Mucosa of rectum (tissue), 2 donors: ENCODE data around the gene LRIG1.

Source experiments
- H3K27ac ChIP-seq, 2 donors: one replicate each; pipeline ENCODE4 v1.7.0; 2013; ENCODE audit warnings: inconsistent platforms in 2 of 2, low read depth in 2 of 2, low read length in 2 of 2
- H3K27me3 ChIP-seq, 2 donors: one replicate each; pipeline ENCODE4 v1.7.0; 2013; ENCODE audit warnings: low read length in 2 of 2; ENCODE audit not compliant: control insufficient read depth in 2 of 2, insufficient read depth in 2 of 2
- H3K36me3 ChIP-seq, 2 donors: one replicate each; pipeline ENCODE4 v1.7.0; 2013; ENCODE audit warnings: low read length in 2 of 2; ENCODE audit not compliant: control insufficient read depth in 2 of 2, insufficient read depth in 2 of 2
- H3K4me1 ChIP-seq, 2 donors: one replicate each; pipeline ENCODE4 v1.7.0; 2013; ENCODE audit warnings: low read length in 2 of 2, mild to moderate bottlenecking in 1 of 2; ENCODE audit not compliant: control insufficient read depth in 2 of 2, insufficient read depth in 2 of 2
- H3K4me3 ChIP-seq, 2 donors: one replicate each; pipeline ENCODE4 v1.7.0; 2013; ENCODE audit warnings: low read length in 2 of 2
- H3K9ac ChIP-seq, 2 donors: one replicate each; pipeline ENCODE4 v1.7.0; 2013; ENCODE audit warnings: low read length in 2 of 2, low read depth in 1 of 2, mild to moderate bottlenecking in 1 of 2
- H3K9me3 ChIP-seq, 2 donors: one replicate each; pipeline ENCODE4 v1.7.0; 2013; ENCODE audit warnings: low read length in 2 of 2; ENCODE audit not compliant: control insufficient read depth in 2 of 2
- donor health status: healthy.
- donor health status: Normal muscosa, but diverticular disease.

Gene LRIG1

GRCh38 chr3:66439666-66440344, 61.0 kb downstream of the LRIG1 start:
- Histone ChIP-seq H3K4me1 (peaks cover 34 to 46% of the 10 kb centered on the region in 2 donors), H3K27ac (no peak overlapping the region)

GRCh38 chr3:66438046-66438445, 62.8 kb downstream of the LRIG1 start:
- peaks cover 32% of the 10 kb centered on the region in 2 donors for H3K4me1 ChIP-seq
- H3K9me3 ChIP-seq: no peaks in the 10 kb centered on the region
- peaks cover 0 to 4% of the 10 kb centered on the region in 2 donors for H3K36me3 ChIP-seq
- no peaks in the 10 kb centered on the region for H3K27me3 ChIP-seq
- no peak overlapping the region for H3K9ac ChIP-seq
- H3K4me3 ChIP-seq: no peak overlapping the region
- no peak overlapping the region for H3K27ac ChIP-seq

More at GRCh38 chr3:66439666-66440344, 61.0 kb downstream of the LRIG1 start:
- no peaks in the 10 kb centered on the region for H3K9me3 ChIP-seq
- no peak overlapping the region for H3K4me3 ChIP-seq
- H3K9ac ChIP-seq: no peak overlapping the region
- H3K27me3 ChIP-seq: no peaks in the 10 kb centered on the region
- peaks cover 0 to 4% of the 10 kb centered on the region in 2 donors for H3K36me3 ChIP-seq

- H3K4me1 ChIP-seq: peaks cover 26% of the 10 kb centered on the region in 2 donors
- no peaks in the 10 kb centered on the region for H3K27me3 ChIP-seq
- no peak overlapping the region for H3K4me3 ChIP-seq
- no peak overlapping the region for H3K27ac ChIP-seq
- peaks cover 0 to 4% of the 10 kb centered on the region in 2 donors for H3K36me3 ChIP-seq
- H3K9ac ChIP-seq: no peak overlapping the region
- H3K9me3 ChIP-seq: no peaks in the 10 kb centered on the region
Observed at GRCh38 chr3:66437341-66437929, 63.4 kb downstream of the LRIG1 start.

GRCh38 chr3:66435989-66436388, 64.8 kb downstream of the LRIG1 start:
- no peaks in the 10 kb centered on the region for H3K27me3 ChIP-seq
- no peaks in the 10 kb centered on the region for H3K9me3 ChIP-seq
- H3K4me1 ChIP-seq: peaks cover 13 to 14% of the 10 kb centered on the region in 2 donors
- H3K4me3 ChIP-seq: no peak overlapping the region
- no peak overlapping the region for H3K9ac ChIP-seq
- peaks cover 0 to 4% of the 10 kb centered on the region in 2 donors for H3K36me3 ChIP-seq
- no peak overlapping the region for H3K27ac ChIP-seq

GRCh38 chr3:66434726-66435125, 66.1 kb downstream of the LRIG1 start:
- Histone ChIP-seq H3K4me1 (peaks cover under 1 to 2% of the 10 kb centered on the region in 2 donors), H3K27ac (no peak overlapping the region), H3K27me3 (no peaks in the 10 kb centered on the region), H3K9ac (no peak overlapping the region), H3K36me3 (peaks cover 0 to 4% of the 10 kb centered on the region in 2 donors), H3K4me3 (no peak overlapping the region), H3K9me3 (no peaks in the 10 kb centered on the region)

- Histone ChIP-seq H3K4me3 (no peak overlapping the region), H3K27ac (no peak overlapping the region), H3K36me3 (peaks cover 0 to 4% of the 10 kb centered on the region in 2 donors), H3K4me1 (peaks cover 0 to 2% of the 10 kb centered on the region in 2 donors), H3K9ac (no peak overlapping the region), H3K27me3 (no peaks in the 10 kb centered on the region), H3K9me3 (no peaks in the 10 kb centered on the region)
Observed at GRCh38 chr3:66433522-66433782, 67.4 kb downstream of the LRIG1 start.

GRCh38 chr3:66432767-66433521, 67.9 kb downstream of the LRIG1 start:
- no peak overlapping the region for H3K9ac ChIP-seq
- H3K9me3 ChIP-seq: no peaks in the 10 kb centered on the region
- H3K4me1 ChIP-seq: peaks cover 0 to 2% of the 10 kb centered on the region in 2 donors
- H3K27me3 ChIP-seq: no peaks in the 10 kb centered on the region
- peaks cover 0 to 4% of the 10 kb centered on the region in 2 donors for H3K36me3 ChIP-seq
- no peak overlapping the region for H3K4me3 ChIP-seq
- no peak overlapping the region for H3K27ac ChIP-seq

- Histone ChIP-seq H3K36me3 (peaks cover 3 to 4% of the 10 kb centered on the region in 2 donors), H3K4me1 (peaks cover 0 to 2% of the 10 kb centered on the region in 2 donors), H3K4me3 (no peak overlapping the region), H3K9me3 (no peaks in the 10 kb centered on the region), H3K27ac (no peak overlapping the region), H3K9ac (no peak overlapping the region), H3K27me3 (no peaks in the 10 kb centered on the region)
Observed at GRCh38 chr3:66432041-66432766, 68.6 kb downstream of the LRIG1 start.

- H3K27me3 ChIP-seq: no peaks in the 10 kb centered on the region
- H3K36me3 ChIP-seq: peaks cover 3 to 4% of the 10 kb centered on the region in 2 donors
- H3K4me1 ChIP-seq: peaks cover 0 to 2% of the 10 kb centered on the region in 2 donors
- H3K4me3 ChIP-seq: no peak overlapping the region
- H3K27ac ChIP-seq: no peak overlapping the region
- H3K9me3 ChIP-seq: no peaks in the 10 kb centered on the region
- H3K9ac ChIP-seq: no peak overlapping the region
Observed at GRCh38 chr3:66431494-66431893, 69.3 kb downstream of the LRIG1 start.

- Histone ChIP-seq H3K27ac (no peak overlapping the region), H3K4me1 (peaks cover 0 to 2% of the 10 kb centered on the region in 2 donors), H3K9ac (no peak overlapping the region), H3K36me3 (peaks cover 2 to 3% of the 10 kb centered on the region in 2 donors), H3K4me3 (no peak overlapping the region), H3K9me3 (no peaks in the 10 kb centered on the region), H3K27me3 (no peaks in the 10 kb centered on the region)
Observed at GRCh38 chr3:66430876-66431275, 69.9 kb downstream of the LRIG1 start.
